Fibroblast of gingiva (primary cell): ENCODE measurements around the gene FHL1.
A peak's percentile ranks its signal among the peaks of the same experiment; 100 is the strongest.
"Not testable (repeated sequence)": the region's sequence is repeated elsewhere in the genome, so short reads cannot be mapped to it uniquely, and the experiment has no call there.

ENCODE experiments used
- DNase-seq: peaks from one replicate; pipeline ENCODE4 v3.0.0-alpha.2; 2011; ENCODE audit warnings: low read depth

The FHL1 gene

GRCh38 chrX:136147315-136147901 lies at the start of gene FHL1:
Gene FHL1 (plus strand): TSS chrX:136147533.
- peak; percentile 50 for DNase-seq

GRCh38 chrX:136097871-136098805 lies 49.2 kb upstream of the FHL1 start:
- DNase-seq: no peak

GRCh38 chrX:136104936-136105335 lies 42.4 kb upstream of the FHL1 start:
- no peak for DNase-seq

- DNase-seq: no peak
These were observed 40.3 kb upstream of the FHL1 start for GRCh38 chrX:136106920-136107528.

- not testable (repeated sequence) for DNase-seq
These were observed 38.4 kb upstream of the FHL1 start for GRCh38 chrX:136108905-136109304.

GRCh38 chrX:136112286-136112685 lies 35.0 kb upstream of the FHL1 start:
- DNase-seq: peak; percentile 69

- peak; percentile 73 for DNase-seq
These were observed 34.6 kb upstream of the FHL1 start for GRCh38 chrX:136112778-136113177.

GRCh38 chrX:136115126-136115903 lies 32.0 kb upstream of the FHL1 start:
- peak; percentile 51 for DNase-seq

GRCh38 chrX:136115904-136116297 lies 31.4 kb upstream of the FHL1 start:
- no peak for DNase-seq

GRCh38 chrX:136121788-136122187 lies 25.5 kb upstream of the FHL1 start:
- peak; percentile 73 for DNase-seq

GRCh38 chrX:136122207-136122606 lies 25.1 kb upstream of the FHL1 start:
- DNase-seq: no peak

GRCh38 chrX:136125106-136125505 lies 22.2 kb upstream of the FHL1 start:
- DNase-seq: no peak

- DNase-seq: no peak
These were observed 21.0 kb upstream of the FHL1 start for GRCh38 chrX:136126371-136126770.

GRCh38 chrX:136126872-136127406 lies 20.4 kb upstream of the FHL1 start:
- no peak for DNase-seq

GRCh38 chrX:136128743-136129142 lies 18.6 kb upstream of the FHL1 start:
- DNase-seq: no peak

- DNase-seq: peak; percentile 63
These were observed 16.2 kb upstream of the FHL1 start for GRCh38 chrX:136130931-136131833.

- DNase-seq: no peak
These were observed 8.4 kb upstream of the FHL1 start for GRCh38 chrX:136138939-136139338.

GRCh38 chrX:136141569-136141968 lies 5.8 kb upstream of the FHL1 start:
- no peak for DNase-seq

GRCh38 chrX:136142592-136142991 lies 4.7 kb upstream of the FHL1 start:
- DNase-seq: no peak

GRCh38 chrX:136143711-136144110 lies 3.6 kb upstream of the FHL1 start:
- DNase-seq: no peak
